ENCODE results near the gene HLF. TPM values are rescaled to one million over a fixed set of nuclear protein-coding genes. Genes with fewer than 3 reads are reported as not detected.

Gene HLF
- total and polyA plus RNA-seq, 7 experiments from 2014 or later = 0.18 to 2.6 (median 0.36) TPM; not detected in 1

GRCh38 chr17:55318715-55319487 is 54.1 kb downstream of the HLF start:
- no peaks in the 10 kb centered on the region for H3K9me3 ChIP-seq (ENCODE audit: control insufficient read depth in 2 of 3, low read length in 3 of 3)
- H3K27me3 ChIP-seq (ENCODE audit: control insufficient read depth in 2 of 2, insufficient read depth in 2 of 2, low read length in 2 of 2) = no peaks in the 10 kb centered on the region
- no peak overlapping the region for H3K27ac ChIP-seq (ENCODE audit: low read depth, low read length)
- no peak overlapping the region for H3K27ac Mint-ChIP-seq
- ChIA-PET POLR2A (no interaction called here), CTCF (no interaction called here)
- H3K36me3 Mint-ChIP-seq = no peaks in the 10 kb centered on the region
- H3K27me3 Mint-ChIP-seq = no peaks in the 10 kb centered on the region
- DNase-seq (no peak), ATAC-seq (no peak)
- no peak overlapping the region for H3K4me3 Mint-ChIP-seq
- peaks cover 0 to 15% (median 0%) of the 10 kb centered on the region in 7 donors for H3K4me1 Mint-ChIP-seq
- intact Hi-C loops (cut with micrococcal nuclease) = no loop called here
- H3K4me3 ChIP-seq (ENCODE audit: low read length) = no peak overlapping the region
- H3K4me1 ChIP-seq (ENCODE audit: control insufficient read depth in 2 of 2, insufficient read depth in 2 of 2, low read length in 2 of 2) = no peaks in the 10 kb centered on the region
- H3K36me3 ChIP-seq (ENCODE audit: control insufficient read depth in 2 of 3, insufficient read depth in 3 of 3, low read length in 3 of 3) = no peaks in the 10 kb centered on the region
- no peaks in the 10 kb centered on the region for H3K9me3 Mint-ChIP-seq

GRCh38 chr17:55319933-55320593 is 55.3 kb downstream of the HLF start:
- H3K36me3 ChIP-seq (ENCODE audit: control insufficient read depth in 2 of 3, insufficient read depth in 3 of 3, low read length in 3 of 3) = no peaks in the 10 kb centered on the region
- POLR2A ChIA-PET = no interaction called here
- ATAC-seq (no peak), DNase-seq (no peak)
- H3K36me3 Mint-ChIP-seq = no peaks in the 10 kb centered on the region
- H3K27me3 Mint-ChIP-seq = peaks cover 0 to 5% (median 0%) of the 10 kb centered on the region in 5 donors
- no peaks in the 10 kb centered on the region for H3K27me3 ChIP-seq (ENCODE audit: control insufficient read depth in 2 of 2, insufficient read depth in 2 of 2, low read length in 2 of 2)
- CTCF ChIA-PET = no interaction called here
- H3K9me3 Mint-ChIP-seq = no peaks in the 10 kb centered on the region
- peaks cover 0 to 11% (median 0%) of the 10 kb centered on the region in 7 donors for H3K4me1 Mint-ChIP-seq
- H3K27ac ChIP-seq (ENCODE audit: low read depth, low read length) = no peak overlapping the region
- H3K4me3 ChIP-seq (ENCODE audit: low read length) = no peak overlapping the region
- intact Hi-C loops (cut with micrococcal nuclease) = no loop called here
- H3K27ac Mint-ChIP-seq = no peak overlapping the region
- no peak overlapping the region for H3K4me3 Mint-ChIP-seq
- H3K9me3 ChIP-seq (ENCODE audit: control insufficient read depth in 2 of 3, low read length in 3 of 3) = no peaks in the 10 kb centered on the region
- no peaks in the 10 kb centered on the region for H3K4me1 ChIP-seq (ENCODE audit: control insufficient read depth in 2 of 2, insufficient read depth in 2 of 2, low read length in 2 of 2)

- H3K27me3 ChIP-seq (ENCODE audit: control insufficient read depth in 2 of 2, insufficient read depth in 2 of 2, low read length in 2 of 2) = no peaks in the 10 kb centered on the region
- CTCF ChIA-PET = no interaction called here
- H3K9me3 ChIP-seq (ENCODE audit: control insufficient read depth in 2 of 3, low read length in 3 of 3) = no peaks in the 10 kb centered on the region
- Mint-ChIP-seq H3K4me3 (no peak overlapping the region), H3K27ac (no peak overlapping the region), H3K36me3 (no peaks in the 10 kb centered on the region), H3K27me3 (peaks cover 0 to 6% (median 0%) of the 10 kb centered on the region in 5 donors), H3K4me1 (peaks cover 0 to 5% (median 0%) of the 10 kb centered on the region in 7 donors), H3K9me3 (no peaks in the 10 kb centered on the region)
- POLR2A ChIA-PET = no interaction called here
- DNase-seq (no peak), ATAC-seq (no peak)
- no peaks in the 10 kb centered on the region for H3K4me1 ChIP-seq (ENCODE audit: control insufficient read depth in 2 of 2, insufficient read depth in 2 of 2, low read length in 2 of 2)
- H3K27ac ChIP-seq (ENCODE audit: low read depth, low read length) = no peak overlapping the region
- intact Hi-C loops (cut with micrococcal nuclease) = no loop called here
- no peak overlapping the region for H3K4me3 ChIP-seq (ENCODE audit: low read length)
- H3K36me3 ChIP-seq (ENCODE audit: control insufficient read depth in 2 of 3, insufficient read depth in 3 of 3, low read length in 3 of 3) = no peaks in the 10 kb centered on the region
Measured at GRCh38 chr17:55320594-55321426, 56.0 kb downstream of the HLF start.

- Histone ChIP-seq H3K27me3 (ENCODE audit: control insufficient read depth in 2 of 2, insufficient read depth in 2 of 2, low read length in 2 of 2) (no peaks in the 10 kb centered on the region), H3K27ac (ENCODE audit: low read depth, low read length) (no peak overlapping the region), H3K36me3 (ENCODE audit: control insufficient read depth in 2 of 3, insufficient read depth in 3 of 3, low read length in 3 of 3) (no peaks in the 10 kb centered on the region), H3K4me1 (ENCODE audit: control insufficient read depth in 2 of 2, insufficient read depth in 2 of 2, low read length in 2 of 2) (no peaks in the 10 kb centered on the region), H3K9me3 (ENCODE audit: control insufficient read depth in 2 of 3, low read length in 3 of 3) (no peaks in the 10 kb centered on the region), H3K4me3 (ENCODE audit: low read length) (no peak overlapping the region)
- ATAC-seq (no peak), DNase-seq (no peak)
- no peak overlapping the region for H3K4me3 Mint-ChIP-seq
- POLR2A ChIA-PET = no interaction called here
- CTCF ChIA-PET = interaction anchor here (0.6 kb wide), 1 partner anchor 27 kb away, joined by 3 read pairs; no protein-coding TSS in a partner anchor
- H3K27ac Mint-ChIP-seq = no peak overlapping the region
- H3K36me3 Mint-ChIP-seq = no peaks in the 10 kb centered on the region
- H3K9me3 Mint-ChIP-seq = no peaks in the 10 kb centered on the region
- peaks cover 0 to 5% (median 0%) of the 10 kb centered on the region in 7 donors for H3K4me1 Mint-ChIP-seq
- peaks cover 0 to 8% (median 0%) of the 10 kb centered on the region in 5 donors for H3K27me3 Mint-ChIP-seq
- intact Hi-C loops (cut with micrococcal nuclease) = no loop called here
Measured at GRCh38 chr17:55321427-55322060, 56.8 kb downstream of the HLF start.

GRCh38 chr17:55322453-55322985 is 57.8 kb downstream of the HLF start:
- H3K27ac ChIP-seq (ENCODE audit: low read depth, low read length) = no peak overlapping the region
- ChIA-PET CTCF (interaction anchor here (0.6 kb wide), 1 partner anchor 28 kb away, joined by 3 read pairs; no protein-coding TSS in a partner anchor), POLR2A (no interaction called here)
- Mint-ChIP-seq H3K9me3 (no peaks in the 10 kb centered on the region), H3K27ac (no peak overlapping the region), H3K36me3 (no peaks in the 10 kb centered on the region), H3K4me1 (peaks cover 0 to 5% (median 0%) of the 10 kb centered on the region in 7 donors), H3K4me3 (no peak overlapping the region), H3K27me3 (peaks cover 0 to 8% (median 0%) of the 10 kb centered on the region in 5 donors)
- intact Hi-C loops (cut with micrococcal nuclease) = no loop called here
- H3K4me1 ChIP-seq (ENCODE audit: control insufficient read depth in 2 of 2, insufficient read depth in 2 of 2, low read length in 2 of 2) = no peaks in the 10 kb centered on the region
- H3K4me3 ChIP-seq (ENCODE audit: low read length) = no peak overlapping the region
- DNase-seq (no peak), ATAC-seq (no peak)
- no peaks in the 10 kb centered on the region for H3K9me3 ChIP-seq (ENCODE audit: control insufficient read depth in 2 of 3, low read length in 3 of 3)
- H3K27me3 ChIP-seq (ENCODE audit: control insufficient read depth in 2 of 2, insufficient read depth in 2 of 2, low read length in 2 of 2) = no peaks in the 10 kb centered on the region
- H3K36me3 ChIP-seq (ENCODE audit: control insufficient read depth in 2 of 3, insufficient read depth in 3 of 3, low read length in 3 of 3) = no peaks in the 10 kb centered on the region

- POLR2A ChIA-PET = no interaction called here
- intact Hi-C loops (cut with micrococcal nuclease) = no loop called here
- H3K27me3 ChIP-seq (ENCODE audit: control insufficient read depth in 2 of 2, insufficient read depth in 2 of 2, low read length in 2 of 2) = no peaks in the 10 kb centered on the region
- H3K27ac ChIP-seq (ENCODE audit: low read depth, low read length) = no peak overlapping the region
- H3K4me3 ChIP-seq (ENCODE audit: low read length) = no peak overlapping the region
- Mint-ChIP-seq H3K9me3 (peaks cover 0 to 2% (median 0%) of the 10 kb centered on the region in 11 donors), H3K27me3 (peaks cover 0 to 8% (median 1%) of the 10 kb centered on the region in 5 donors), H3K4me3 (no peak overlapping the region), H3K4me1 (peaks cover 0 to 5% (median 0%) of the 10 kb centered on the region in 7 donors), H3K27ac (no peak overlapping the region), H3K36me3 (peaks cover 0 to 1% (median under 1%) of the 10 kb centered on the region in 5 donors)
- H3K36me3 ChIP-seq (ENCODE audit: control insufficient read depth in 2 of 3, insufficient read depth in 3 of 3, low read length in 3 of 3) = no peaks in the 10 kb centered on the region
- no peaks in the 10 kb centered on the region for H3K4me1 ChIP-seq (ENCODE audit: control insufficient read depth in 2 of 2, insufficient read depth in 2 of 2, low read length in 2 of 2)
- H3K9me3 ChIP-seq (ENCODE audit: control insufficient read depth in 2 of 3, low read length in 3 of 3) = no peaks in the 10 kb centered on the region
- CTCF ChIA-PET = no interaction called here
- ATAC-seq (no peak), DNase-seq (no peak)
Measured at GRCh38 chr17:55323518-55324295, 58.9 kb downstream of the HLF start.
